ENCODE data around the gene HSD17B8.
"Not testable (repeated sequence)": the region's sequence is repeated elsewhere in the genome, so short reads cannot be mapped to it uniquely, and the experiment has no call there.

The HSD17B8 gene

DNA sequence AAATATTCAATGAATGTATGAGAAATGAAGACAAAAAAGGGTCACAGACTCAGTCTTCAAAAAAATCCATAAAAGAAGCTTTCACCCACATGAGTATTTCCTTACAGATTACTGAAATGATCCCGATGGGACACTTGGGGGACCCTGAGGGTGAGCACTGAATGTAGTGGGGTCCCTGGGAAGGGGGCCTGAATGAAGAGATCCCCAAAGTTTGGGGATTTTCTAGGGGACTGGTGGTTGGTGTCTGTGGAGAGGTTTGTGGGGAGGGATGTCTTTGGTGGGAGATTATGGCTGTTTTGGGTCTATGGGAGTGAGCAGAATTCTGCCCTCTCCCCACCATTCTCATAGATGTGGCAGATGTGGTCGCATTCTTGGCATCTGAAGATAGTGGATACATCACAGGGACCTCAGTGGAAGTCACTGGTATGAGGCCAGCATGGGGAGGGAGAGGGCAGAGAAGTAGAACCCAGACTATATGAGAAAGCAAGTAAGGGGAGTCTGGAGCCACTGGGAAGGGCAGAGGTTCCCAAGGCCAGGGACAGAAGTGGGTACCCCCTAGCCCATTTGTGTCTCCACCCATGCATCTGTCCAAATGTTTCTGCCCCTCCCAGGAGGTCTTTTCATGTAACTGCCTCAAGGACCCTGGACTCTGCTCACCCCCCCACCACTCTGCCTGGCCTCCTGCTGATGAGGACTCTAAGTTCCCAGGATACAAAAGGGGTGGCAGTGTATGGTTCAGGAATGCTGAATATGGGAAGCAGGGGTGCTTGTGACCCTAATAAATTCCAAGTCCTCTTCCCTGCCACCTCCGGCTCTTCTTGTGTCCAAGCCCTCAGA lies 1.8 kb downstream of the HSD17B8 start:
- DNase-seq (ENCODE audit: low read depth in 2 of 2): no peak

DNA sequence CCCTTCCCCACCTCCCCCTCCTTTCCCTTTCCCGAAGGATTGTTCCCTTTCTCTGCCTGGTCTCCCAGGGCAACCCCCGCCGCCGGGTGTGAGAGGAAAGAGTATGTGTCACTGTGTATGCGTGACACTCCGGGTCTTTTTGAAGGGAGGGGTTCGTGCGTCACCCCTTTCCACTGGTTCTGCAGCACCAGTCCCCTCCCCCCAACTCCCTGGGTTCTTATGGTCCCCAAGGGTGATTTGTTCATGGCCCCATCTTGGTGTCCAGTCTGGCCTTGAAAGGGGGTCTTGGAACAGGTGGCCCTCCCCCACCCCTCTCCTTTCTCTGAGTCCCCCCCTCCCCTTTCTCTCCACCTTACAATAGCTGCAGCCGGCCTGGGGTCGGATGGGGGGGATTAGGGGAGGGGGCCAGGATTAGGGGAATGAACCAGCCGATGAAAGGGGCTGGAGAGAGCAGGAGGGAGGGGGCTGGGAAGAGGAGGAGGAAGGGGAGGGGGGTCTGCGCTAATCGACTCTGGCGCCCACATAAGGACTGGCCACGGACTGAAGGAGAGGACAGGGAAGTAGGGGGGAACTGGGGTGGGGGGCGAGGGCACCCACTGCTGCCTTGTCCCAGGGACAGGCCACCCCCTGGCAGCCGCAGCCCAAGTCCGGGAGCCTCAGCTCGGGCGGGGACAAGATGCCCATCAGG lies 2.6 kb downstream of the HSD17B8 start:
- no peak for DNase-seq (ENCODE audit: low read depth in 2 of 2)

DNA sequence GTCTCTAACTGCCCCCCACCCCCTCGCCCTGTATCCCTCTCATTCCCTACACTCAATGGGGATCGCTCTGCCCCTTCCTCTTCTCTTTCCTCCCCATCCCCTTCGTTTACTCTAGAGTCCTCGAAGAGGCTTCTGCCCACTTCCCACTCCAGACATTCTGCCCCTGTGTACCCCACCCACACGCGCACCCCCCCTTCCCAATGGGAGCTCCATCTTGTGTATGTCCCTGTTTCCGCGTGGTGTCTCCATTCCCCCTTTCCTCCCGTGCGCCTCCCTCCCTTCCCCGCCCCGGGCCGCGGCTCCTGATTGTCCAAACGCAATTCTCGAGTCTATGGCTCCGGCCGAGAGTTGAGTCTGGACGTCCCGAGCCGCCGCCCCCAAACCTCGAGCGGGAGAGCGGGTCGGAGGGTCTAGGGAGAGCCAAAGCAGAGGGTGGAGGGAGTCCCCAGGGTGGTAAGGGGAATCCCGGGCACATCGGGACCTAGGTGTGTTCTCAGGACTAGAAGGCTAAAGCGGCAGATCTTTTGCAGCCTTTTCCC lies 3.2 kb downstream of the HSD17B8 start:
- DNase-seq (ENCODE audit: low read depth in 2 of 2): no peak

DNA sequence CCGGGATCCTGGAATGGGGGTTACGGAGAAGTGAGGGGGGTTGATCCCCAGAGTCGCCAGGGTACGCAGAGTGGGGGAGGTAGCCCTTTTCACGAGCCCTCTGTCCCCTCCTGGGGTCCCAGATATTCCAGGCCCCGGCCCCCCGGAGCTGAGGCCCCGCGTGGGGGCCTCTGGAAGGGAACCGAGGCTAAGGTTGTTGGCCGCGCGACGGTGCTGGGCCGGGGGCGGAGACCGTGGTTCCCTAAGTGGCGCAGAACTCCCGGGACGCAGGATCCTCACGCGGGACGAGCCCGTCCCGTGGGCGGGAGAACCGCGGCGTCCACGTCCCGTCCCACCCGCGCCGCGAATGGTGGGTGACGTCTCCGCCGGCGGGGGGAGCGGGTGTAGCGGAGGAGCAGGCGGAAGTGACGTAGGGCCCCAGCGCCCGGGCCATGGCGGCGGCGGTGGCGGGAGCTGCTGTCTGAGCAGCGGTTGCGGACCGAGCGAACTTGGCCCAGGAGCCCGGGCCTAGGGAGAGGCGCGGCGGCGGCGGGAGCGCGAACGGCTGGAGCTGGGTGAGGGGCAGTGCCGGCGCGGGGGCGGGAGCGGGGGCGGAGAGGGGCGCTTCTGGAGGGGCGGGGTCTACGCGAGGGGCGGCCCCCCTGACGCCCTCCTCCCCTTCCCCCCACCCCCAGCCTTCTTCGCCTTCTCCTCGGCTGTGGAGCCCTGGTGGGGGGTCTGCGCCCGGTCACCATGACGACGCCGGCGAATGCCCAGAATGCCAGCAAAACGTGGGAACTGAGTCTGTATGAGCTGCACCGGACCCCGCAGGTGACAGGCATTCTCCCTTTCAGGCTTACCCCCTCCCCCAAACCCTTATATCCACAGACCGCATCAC lies 3.9 kb downstream of the HSD17B8 start, which contains the start of gene RING1:
RING1 (plus strand) TSS at position 410 of the 877 bp plus-strand sequence; CDS start at position 733, 323 bp downstream.
- peak; percentile 73 to 77 for DNase-seq (ENCODE audit: low read depth in 2 of 2)

DNA sequence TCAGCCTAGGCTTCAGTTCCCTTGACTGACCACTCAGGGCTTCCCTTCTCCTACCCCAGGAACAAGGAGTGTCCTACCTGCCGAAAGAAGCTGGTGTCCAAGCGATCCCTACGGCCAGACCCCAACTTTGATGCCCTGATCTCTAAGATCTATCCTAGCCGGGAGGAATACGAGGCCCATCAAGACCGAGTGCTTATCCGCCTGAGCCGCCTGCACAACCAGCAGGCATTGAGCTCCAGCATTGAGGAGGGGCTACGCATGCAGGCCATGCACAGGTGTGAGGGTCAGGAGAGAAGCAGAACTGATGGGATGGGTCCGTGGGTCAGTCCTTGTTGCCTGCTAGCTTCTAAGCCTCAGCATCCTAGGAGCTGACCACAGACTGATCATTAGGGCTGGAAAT lies 5.4 kb downstream of the HSD17B8 start:
- no peak for DNase-seq (ENCODE audit: low read depth in 2 of 2)

DNA sequence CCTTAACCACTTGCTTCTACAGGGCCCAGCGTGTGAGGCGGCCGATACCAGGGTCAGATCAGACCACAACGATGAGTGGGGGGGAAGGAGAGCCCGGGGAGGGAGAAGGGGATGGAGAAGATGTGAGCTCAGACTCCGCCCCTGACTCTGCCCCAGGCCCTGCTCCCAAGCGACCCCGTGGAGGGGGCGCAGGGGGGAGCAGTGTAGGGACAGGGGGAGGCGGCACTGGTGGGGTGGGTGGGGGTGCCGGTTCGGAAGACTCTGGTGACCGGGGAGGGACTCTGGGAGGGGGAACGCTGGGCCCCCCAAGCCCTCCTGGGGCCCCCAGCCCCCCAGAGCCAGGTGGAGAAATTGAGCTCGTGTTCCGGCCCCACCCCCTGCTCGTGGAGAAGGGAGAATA lies 6.7 kb downstream of the HSD17B8 start:
- no peak for DNase-seq (ENCODE audit: low read depth in 2 of 2)

DNA sequence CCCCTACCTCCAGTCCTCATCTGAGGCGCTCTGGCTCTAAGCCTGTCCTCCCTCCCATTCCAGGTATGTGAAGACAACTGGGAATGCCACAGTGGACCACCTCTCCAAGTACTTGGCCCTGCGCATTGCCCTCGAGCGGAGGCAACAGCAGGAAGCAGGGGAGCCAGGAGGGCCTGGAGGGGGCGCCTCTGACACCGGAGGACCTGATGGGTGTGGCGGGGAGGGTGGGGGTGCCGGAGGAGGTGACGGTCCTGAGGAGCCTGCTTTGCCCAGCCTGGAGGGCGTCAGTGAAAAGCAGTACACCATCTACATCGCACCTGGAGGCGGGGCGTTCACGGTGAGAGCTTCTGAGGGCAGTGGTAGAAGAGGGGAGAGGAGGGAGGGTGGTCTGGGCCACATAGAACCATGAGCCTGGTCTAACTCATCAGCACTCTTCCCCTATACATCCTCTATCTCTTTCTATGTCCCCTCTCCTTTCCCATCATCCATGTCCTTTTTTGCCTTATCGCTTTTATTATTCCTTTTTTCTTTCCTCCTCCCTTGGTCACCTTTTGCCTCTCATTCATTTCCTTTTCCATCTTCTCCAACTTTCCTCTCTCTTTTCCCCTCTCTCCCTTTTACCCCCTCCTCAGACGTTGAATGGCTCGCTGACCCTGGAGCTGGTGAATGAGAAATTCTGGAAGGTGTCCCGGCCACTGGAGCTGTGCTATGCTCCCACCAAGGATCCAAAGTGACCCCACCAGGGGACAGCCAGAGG lies 7.4 kb downstream of the HSD17B8 start:
- no peak for DNase-seq (ENCODE audit: low read depth in 2 of 2)

DNA sequence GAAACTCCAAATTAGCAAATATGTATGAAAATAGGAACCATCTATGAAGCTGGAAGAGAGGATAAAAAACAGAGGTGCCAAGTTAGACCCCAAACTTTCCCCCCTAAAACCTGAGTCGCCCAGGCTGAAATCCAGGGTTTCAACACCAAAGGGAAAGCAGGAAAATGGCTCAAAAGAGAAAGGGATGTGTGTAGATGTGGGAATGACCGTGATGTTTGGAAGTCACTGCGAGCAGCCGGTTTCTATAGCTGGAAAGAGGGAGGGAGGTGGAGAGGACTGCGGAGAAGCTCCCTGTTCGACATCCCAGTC lies 8.4 kb downstream of the HSD17B8 start:
- DNase-seq (ENCODE audit: low read depth in 2 of 2): no peak

DNA sequence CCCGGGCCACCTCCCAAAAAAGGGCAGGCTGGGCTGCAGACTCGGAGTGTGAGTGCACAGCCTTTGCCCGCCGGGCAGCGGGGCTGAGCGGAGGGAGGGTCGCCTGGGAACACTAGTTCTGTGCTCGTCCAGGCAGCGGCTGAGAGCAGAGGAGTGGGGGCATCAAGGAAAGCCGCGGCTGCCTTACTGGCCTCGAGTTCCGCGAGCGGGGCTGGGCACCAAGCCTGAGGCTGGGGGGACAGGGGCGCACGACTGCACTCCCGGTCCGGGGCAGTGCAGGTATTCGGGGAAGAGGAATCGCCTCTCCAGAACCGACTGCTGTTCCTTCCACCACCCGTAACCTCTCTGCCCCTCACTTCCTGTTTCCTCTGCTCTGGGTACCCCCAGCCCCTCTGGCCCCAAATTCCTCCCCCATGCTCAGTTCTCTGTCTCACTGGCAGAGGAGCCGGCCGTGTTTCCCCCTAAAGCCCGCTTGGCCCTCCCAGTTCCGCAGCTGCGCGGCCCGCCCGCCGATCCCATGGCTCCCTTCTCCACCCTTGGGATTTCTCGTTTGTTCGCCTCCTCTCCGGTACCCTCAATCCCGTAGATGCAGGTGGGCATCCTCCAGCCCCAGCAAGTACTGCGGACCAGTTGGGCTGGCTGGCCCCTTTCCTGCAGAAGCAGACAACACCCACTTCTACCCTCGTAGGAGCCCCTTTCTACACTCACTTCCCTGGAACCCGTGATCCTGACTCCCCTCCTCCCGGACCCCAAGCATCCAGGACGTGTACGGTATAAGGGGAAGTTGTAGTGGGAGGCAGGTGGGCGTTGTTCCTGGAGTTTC lies 8.9 kb downstream of the HSD17B8 start:
- DNase-seq (ENCODE audit: low read depth in 2 of 2): no peak

DNA sequence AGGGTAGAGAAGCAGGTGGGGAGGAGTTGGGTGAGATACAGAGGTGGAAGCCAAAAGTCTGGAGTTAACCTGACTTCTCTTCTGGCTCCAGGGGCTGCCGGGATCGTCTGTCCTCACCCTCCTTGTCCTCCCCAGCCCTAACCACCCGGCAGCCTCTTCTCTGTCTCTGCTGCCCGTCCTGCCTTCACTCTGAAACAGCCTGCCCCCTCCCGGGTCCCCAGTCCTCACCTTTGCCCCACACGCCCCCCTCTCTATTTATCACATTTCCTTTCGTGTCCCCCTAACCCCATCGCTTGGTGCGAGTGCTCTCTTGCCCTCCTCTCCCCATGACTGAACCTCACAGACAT lies 9.5 kb downstream of the HSD17B8 start:
- no peak for DNase-seq (ENCODE audit: low read depth in 2 of 2)

DNA sequence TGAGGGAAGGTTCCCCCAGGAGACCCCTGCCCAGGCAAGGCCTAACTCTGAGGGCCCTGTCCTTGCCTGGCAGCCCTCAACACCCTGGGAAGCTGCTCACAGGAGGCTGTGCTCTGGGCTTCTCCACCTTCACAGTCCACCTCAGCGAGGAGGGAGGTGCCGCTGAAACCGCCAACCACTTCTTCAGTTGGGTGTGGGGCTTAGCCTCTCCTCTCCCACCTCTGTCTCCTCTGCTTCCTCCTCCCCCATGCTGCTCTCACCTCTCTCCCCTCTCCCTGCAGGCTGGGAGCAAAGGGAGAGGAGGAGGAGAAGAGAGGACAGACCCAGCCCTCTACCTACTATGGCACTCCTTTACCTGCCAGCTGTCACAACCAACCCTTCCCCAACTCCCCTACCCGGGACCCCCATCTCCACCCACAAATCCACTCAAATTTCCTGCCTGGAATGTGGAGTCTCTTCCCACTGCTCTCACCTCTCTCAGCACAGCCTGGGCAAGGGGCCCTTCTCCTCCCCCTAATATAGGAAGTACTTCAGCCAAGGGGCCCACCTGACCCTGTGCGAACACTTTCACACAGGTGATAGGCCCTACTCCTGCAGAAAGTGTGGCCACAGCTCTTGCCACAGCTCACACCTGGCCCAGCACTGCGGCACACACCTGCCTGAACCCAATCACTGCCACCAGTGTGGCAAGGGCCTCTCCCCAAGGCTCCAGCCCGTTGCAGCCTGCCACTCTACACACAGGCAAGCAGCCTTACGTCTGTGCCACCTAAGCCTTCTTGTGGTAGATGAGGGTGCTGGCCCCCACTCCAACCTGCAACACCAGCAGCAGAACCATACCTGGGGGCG lies 11.0 kb downstream of the HSD17B8 start:
- no peak for DNase-seq (ENCODE audit: low read depth in 2 of 2)

DNA sequence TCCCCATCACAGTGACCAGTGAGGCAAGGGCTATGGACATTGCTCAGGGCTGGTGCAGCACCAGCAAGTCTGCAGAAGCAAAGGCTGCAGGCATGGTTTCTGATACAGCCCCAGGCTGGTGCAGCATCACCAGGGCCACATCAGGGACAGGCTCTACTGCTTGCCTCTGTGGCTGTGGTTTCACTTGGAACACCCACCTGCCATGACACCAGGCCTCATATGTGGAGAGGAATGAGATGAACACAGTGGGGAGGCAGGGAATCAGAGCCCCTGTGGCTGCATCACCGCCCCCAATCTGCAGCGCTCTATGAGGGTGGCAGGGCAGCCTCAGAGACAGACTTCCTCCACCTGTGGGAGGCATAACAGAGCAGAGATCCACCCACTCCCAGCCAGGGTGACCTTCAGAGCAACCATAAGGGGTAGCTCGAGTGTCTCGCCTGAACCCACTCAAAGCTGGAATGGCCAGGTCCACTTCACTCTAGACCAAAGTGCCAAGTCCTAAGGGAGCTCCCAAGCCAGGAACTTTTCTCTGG lies 11.7 kb downstream of the HSD17B8 start:
- no peak for DNase-seq (ENCODE audit: low read depth in 2 of 2)

DNA sequence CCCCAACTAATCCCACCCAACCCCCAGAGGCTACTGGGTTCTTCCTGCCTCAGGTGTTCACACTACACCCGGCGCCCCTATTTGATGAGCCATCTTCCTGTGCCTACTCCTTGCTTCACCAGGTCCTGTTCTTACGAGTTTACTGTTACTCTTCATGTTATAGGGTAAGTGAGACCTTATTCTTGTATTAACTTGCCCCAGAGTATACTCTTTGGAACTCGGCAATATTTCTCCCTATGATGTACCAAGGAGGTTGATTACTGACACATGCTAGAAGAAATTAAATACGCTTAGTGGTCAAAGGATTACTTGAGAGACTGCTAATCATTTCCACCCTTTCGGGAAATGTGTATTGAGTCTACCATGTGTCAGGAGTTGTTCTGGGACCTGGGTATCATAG lies 12.8 kb downstream of the HSD17B8 start:
- no peak for DNase-seq (ENCODE audit: low read depth in 2 of 2)

DNA sequence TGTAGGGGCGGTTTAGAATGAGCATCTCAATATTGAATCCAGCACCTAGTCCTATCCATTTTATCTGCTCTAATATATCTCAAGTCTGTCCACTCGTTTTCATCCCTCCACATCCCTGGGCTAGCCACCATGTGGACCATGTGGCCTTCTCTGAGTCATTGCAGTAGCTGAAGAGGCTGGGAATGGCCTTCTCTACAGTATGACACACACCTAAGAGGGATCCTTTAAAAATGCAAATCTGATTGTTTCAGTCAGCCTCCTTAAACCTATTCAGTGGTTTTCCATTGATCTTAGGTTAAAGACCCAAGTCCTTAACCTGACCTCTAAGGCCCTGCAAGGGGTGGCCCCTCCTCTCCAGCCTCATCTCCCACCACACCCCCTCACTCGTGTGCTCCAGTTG lies 13.2 kb downstream of the HSD17B8 start:
- DNase-seq (ENCODE audit: low read depth in 2 of 2): no peak

DNA sequence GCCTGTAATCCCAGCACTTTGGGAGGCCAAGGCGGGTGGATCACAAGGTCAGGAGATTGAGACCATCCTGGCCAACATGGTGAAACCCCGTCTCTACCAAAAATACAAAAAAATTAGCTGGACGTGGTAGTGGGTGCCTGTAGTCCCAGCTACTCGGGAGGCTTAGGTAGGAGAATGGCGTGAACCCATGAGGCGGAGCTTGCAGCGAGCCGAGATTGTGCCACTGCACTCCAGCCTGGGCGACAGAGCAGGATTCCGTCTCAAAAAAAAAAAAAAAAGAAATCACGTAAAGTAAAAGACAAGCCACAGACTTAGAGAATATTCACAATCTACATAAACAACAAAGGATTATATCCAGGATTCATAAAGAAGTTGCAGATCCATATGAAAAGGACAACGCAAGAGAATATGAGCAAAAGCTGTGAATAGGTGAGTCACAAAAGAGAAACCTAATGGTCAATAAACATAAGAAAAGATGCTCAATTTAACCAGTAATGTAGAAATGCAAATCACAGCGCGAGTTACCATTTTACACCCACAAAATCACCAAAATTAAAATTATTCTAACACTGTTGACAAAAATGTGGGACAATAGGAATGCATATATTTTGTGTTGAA lies 22.2 kb downstream of the HSD17B8 start:
- not testable (repeated sequence) for DNase-seq (ENCODE audit: low read depth in 2 of 2)

DNA sequence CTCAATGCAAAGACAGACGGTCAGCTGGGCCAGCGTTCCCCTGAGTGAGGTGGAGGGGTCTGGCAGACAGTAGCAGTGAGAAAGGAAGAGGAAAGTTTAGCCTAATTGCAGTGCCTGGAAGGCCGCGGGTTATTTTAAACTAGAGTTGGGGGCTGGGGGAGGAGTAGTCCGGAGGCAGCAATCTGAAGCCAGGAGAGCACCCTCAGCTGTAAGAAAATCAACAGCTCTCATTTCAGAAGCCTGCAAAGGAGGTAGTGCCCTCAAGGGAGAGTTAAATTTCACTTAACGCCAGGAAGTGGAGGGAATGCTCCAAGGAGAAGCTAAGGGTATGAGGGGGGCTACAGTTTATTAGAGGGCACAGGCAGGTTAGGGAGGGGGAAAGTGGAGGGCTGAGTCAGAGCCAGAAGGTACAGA lies 30.8 kb downstream of the HSD17B8 start:
- DNase-seq (ENCODE audit: low read depth in 2 of 2): no peak

DNA sequence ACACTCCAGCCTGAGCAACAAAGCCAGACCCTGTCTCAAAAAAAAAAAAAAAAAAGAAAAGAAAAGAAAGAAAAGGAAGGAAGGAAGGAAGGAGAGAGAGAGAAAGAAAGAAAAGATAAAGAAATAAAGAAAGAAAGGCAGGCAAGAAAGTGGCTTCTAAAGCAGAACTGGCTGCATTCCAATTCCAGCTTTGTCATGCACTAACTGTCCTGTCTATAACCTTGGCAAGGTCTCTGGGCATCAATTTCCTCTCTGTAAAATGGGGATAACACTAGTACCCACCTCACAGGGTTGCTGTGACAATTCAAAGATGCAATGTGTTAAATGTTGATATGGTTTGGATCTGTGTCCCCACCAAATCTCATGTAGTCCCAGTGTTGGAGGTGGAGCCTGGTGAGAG lies 31.9 kb downstream of the HSD17B8 start:
- no peak for DNase-seq (ENCODE audit: low read depth in 2 of 2)

DNA sequence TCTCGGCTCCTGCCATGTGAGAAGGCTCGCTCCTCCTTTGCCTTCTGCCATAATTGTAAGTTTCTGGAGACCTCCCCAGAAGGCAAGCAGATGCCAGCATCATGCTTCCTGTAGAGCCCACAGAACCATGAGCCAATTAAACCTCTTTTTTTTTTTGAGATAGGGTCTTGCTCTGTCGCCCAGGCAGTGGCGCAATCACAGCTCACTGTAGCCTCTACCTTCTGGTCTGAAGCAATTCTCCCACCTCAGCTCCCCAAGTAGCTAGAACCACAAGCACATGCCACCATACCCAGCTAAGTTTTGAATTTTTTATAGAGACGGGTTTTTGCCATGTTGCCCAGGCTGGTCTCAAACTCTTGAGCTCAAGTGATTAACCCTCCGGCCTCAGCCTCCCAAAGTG lies 32.4 kb downstream of the HSD17B8 start:
- DNase-seq (ENCODE audit: low read depth in 2 of 2): no peak

DNA sequence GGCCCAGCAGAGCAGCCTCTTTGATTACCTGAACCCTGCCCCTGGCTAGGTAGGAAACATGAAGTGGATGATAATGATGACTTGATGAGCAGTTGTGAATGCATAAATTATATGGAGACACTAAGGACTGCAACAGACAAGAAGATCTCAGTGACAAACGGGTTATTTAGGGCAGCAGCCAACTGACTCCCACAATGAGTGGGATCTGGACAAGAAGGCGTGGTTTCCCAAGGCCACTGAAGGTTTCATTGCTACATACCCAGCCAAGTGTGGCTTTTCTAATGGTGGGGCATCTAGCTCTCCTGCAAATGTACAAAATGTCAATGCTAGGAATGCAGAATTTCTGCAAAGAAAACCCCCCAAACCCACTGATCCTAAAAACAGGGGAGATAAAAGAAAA lies 33.3 kb downstream of the HSD17B8 start:
- no peak for DNase-seq (ENCODE audit: low read depth in 2 of 2)

All from stimulated activated CD8-positive, alpha-beta memory T cell treated with anti-CD3 and anti-CD28 coated beads, Interleukin-15, amount 100 ng/mL, for 4 hours (primary cell).